ENCODE data around the gene DEPP1. TPM values are rescaled to one million over a fixed set of nuclear protein-coding genes. Genes with fewer than 3 reads are reported as not detected.

DEPP1 gene
- total RNA-seq, 4 donors from 2014 or later: 48.3 to 428 (median 103) TPM

GRCh38 chr10:44960482-44961229 lies 18.0 kb downstream of the DEPP1 start:
- Histone ChIP-seq H3K4me1 (peaks cover 0 to 91% (median 36%) of the 10 kb centered on the region in 3 donors), H3K27ac (peak overlapping the region; percentile 52 to 94 (median 92))

GRCh38 chr10:44960088-44960460 lies 18.5 kb downstream of the DEPP1 start:
- Histone ChIP-seq H3K27ac (peak overlapping the region; percentile 52 to 94 (median 92)), H3K36me3 (peaks cover 0 to 14% of the 10 kb centered on the region in 2 donors), H3K4me1 (peaks cover 0 to 91% (median 33%) of the 10 kb centered on the region in 3 donors), H3K4me3 (peak overlapping the region; percentile 61 to 82), H3K27me3 (no peaks in the 10 kb centered on the region), H3K9me3 (no peaks in the 10 kb centered on the region)
- 14 to 22% methylated on average over 4 to 6 of the region's 8 CpGs for WGBS, 2 donors (ENCODE audit: low coverage in 1 of 2)
- TF ChIP-seq CTCF (IDR thresholded peaks at IDR 0.05): no peak
- TF ChIP-seq POLR2AphosphoS5 (IDR thresholded peaks at IDR 0.05): no peak
- no peak for TF ChIP-seq EP300 (IDR thresholded peaks at IDR 0.05)
- TF ChIP-seq POLR2A (IDR thresholded peaks at IDR 0.05): no peak
- no peak for ATAC-seq

More at GRCh38 chr10:44960482-44961229, 18.0 kb downstream of the DEPP1 start:
- WGBS, 2 donors (ENCODE audit: low coverage in 1 of 2): 30 to 43% methylated on average over 1 to 2 of the region's 7 CpGs
- ATAC-seq: no peak
- peaks cover 0 to 11% of the 10 kb centered on the region in 2 donors for H3K36me3 ChIP-seq
- no peak for TF ChIP-seq POLR2A (IDR thresholded peaks at IDR 0.05)
- TF ChIP-seq POLR2AphosphoS5 (IDR thresholded peaks at IDR 0.05): no peak
- no peak for TF ChIP-seq CTCF (IDR thresholded peaks at IDR 0.05)
- no peak for TF ChIP-seq EP300 (IDR thresholded peaks at IDR 0.05)
- H3K9me3 ChIP-seq: no peaks in the 10 kb centered on the region
- H3K27me3 ChIP-seq: no peaks in the 10 kb centered on the region
- H3K4me3 ChIP-seq: peak overlapping the region; percentile 61 to 82

GRCh38 chr10:44959247-44960087 lies 19.1 kb downstream of the DEPP1 start, which contains the start of gene RASSF4:
Gene RASSF4 (plus strand): TSS chr10:44959802. CDS start chr10:44970203, 10,401 bp downstream.
- 0% methylated on average over 7 of the region's 74 CpGs; no CpG with 5 or more reads in 1 of the 2 donors for WGBS, 2 donors (ENCODE audit: low coverage in 1 of 2)
- H3K4me1 ChIP-seq: peaks cover 0 to 86% (median 27%) of the 10 kb centered on the region in 3 donors

GRCh38 chr10:44958898-44959246 lies 19.7 kb downstream of the DEPP1 start:
- peaks cover 0 to 80% (median 23%) of the 10 kb centered on the region in 3 donors for H3K4me1 ChIP-seq
- H3K36me3 ChIP-seq: peaks cover 0 to 14% of the 10 kb centered on the region in 2 donors
- no peak for ATAC-seq
- no peaks in the 10 kb centered on the region for H3K27me3 ChIP-seq
- H3K9me3 ChIP-seq: no peaks in the 10 kb centered on the region
- H3K4me3 ChIP-seq: peak overlapping the region; percentile 61 to 82
- H3K27ac ChIP-seq: peak overlapping the region; percentile 58 to 94 (median 92)
- TF ChIP-seq POLR2AphosphoS5 (IDR thresholded peaks at IDR 0.05) (no peak), EP300 (IDR thresholded peaks at IDR 0.05) (no peak), CTCF (IDR thresholded peaks at IDR 0.05) (no peak), POLR2A (IDR thresholded peaks at IDR 0.05) (no peak)
- 3 to 6% methylated on average over 4 to 5 of the region's 6 CpGs for WGBS, 2 donors (ENCODE audit: low coverage in 1 of 2)

More at GRCh38 chr10:44959247-44960087, 19.1 kb downstream of the DEPP1 start, which contains the start of gene RASSF4:
- ATAC-seq: peak; percentile 95
- peak within 1 kb of the TSS; percentile 58 to 94 (median 92) for H3K27ac ChIP-seq
- no peaks in the 10 kb centered on the region for H3K27me3 ChIP-seq
- H3K9me3 ChIP-seq: no peaks in the 10 kb centered on the region
- H3K4me3 ChIP-seq: peak within 1 kb of the TSS; percentile 61 to 82
- H3K36me3 ChIP-seq: peaks cover 0 to 14% of the 10 kb centered on the region in 2 donors
- TF ChIP-seq POLR2AphosphoS5 (IDR thresholded peaks at IDR 0.05) (peak; percentile 85), POLR2A (IDR thresholded peaks at IDR 0.05) (peak; percentile 83 to 87), CTCF (IDR thresholded peaks at IDR 0.05) (peak in 1 of 4 experiments; percentile 2), EP300 (IDR thresholded peaks at IDR 0.05) (no peak)
